AG04449 (cell line): ENCODE results near the gene TCP11L2.
A peak's percentile ranks its signal among the peaks of the same experiment; 100 is the strongest.

ENCODE experiments used
- CTCF ChIA-PET: fragments of 350-600 bp; formaldehyde crosslinking; extraction: SDS; loops from one replicate; lab custom pipeline; 2021; ENCODE audit warnings: antibody characterized with exemption; lab: Yijun Ruan, JAX
- POLR2A ChIA-PET: fragments of 400-600, 350-600 bp; formaldehyde crosslinking; extraction: SDS; loops from one replicate; lab custom pipeline; 2020; ENCODE audit warnings: antibody characterized with exemption, inconsistent platforms; lab: Yijun Ruan, JAX
- DNase-seq: peaks from one replicate; pipeline ENCODE4 v3.0.0-alpha.2; 2010; ENCODE audit warnings: low read depth, low spot score
- H3K4me3 ChIP-seq: 2 replicates; pipeline ENCODE4 v1.5.1; 2011; ENCODE audit warnings: low read depth, mild to moderate bottlenecking, control low read depth, low read length
- CTCF ChIP-seq: IDR thresholded peaks from one replicate; pipeline ENCODE4 v1.5.1; 2011; ENCODE audit warnings: mild to moderate bottlenecking, moderate library complexity, low read length, control low read depth, inconsistent platforms; ENCODE audit not compliant: insufficient read depth; ENCODE audit errors: missing control alignments

Gene TCP11L2

DNA sequence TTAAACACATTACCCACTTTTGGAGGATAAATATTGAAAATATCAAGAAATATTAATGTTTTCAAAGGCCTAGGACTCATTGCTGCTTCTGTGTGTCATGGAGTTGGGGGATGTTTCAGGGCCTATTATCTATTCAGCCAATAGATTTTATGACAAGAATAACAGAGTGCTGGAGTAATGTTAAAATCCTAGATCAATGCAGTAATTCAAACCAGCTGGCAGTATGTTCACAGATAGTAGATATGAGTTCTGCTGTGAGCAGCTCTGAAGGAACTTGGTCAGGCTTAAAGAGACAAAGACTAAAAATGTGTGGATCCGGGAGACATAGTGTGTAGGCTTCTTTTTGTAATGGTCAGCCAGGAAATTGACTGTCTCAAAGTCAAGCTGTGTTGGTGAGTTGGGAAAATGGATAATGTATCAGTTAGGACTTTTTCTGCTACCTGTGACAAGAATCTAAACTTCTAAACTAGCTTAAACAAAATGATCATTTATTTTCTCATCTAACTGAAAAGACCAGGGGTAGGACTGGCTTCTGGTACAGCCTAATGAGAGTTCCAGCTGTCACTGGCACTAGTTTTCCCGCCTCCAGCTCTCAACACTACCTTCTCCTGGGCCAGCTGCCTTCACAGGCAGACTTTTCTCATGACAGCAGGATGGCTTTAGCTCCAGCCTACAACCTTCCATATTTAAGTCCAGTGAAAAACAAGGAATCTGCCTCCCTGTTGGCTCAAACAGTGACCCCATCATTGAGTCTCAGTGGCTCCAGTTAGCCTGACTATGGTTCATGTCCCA is 38.7 kb downstream of the TCP11L2 start:
- no peak overlapping the region for H3K4me3 ChIP-seq
- POLR2A ChIA-PET = interaction anchor here (0.8 kb wide), 1 partner anchor 17 kb away, joined by 3 read pairs; no protein-coding TSS in a partner anchor
- CTCF ChIA-PET = interaction anchor here (0.7 to 7.0 kb wide), 3 partner anchors 9 to 109 kb away, joined by 3 to 88 read pairs (median 4); partner anchors contain the start of gene POLR3B
- DNase-seq = no peak
- no peak for TF ChIP-seq CTCF

- ChIA-PET POLR2A (no interaction called here), CTCF (interaction anchor here (0.8 to 7.0 kb wide), 2 partner anchors 13 to 116 kb away, joined by 3 to 88 read pairs; partner anchors contain the start of gene POLR3B)
These were observed 40.1 kb downstream of the TCP11L2 start for GRCh38 chr12:106342397-106343213.

GRCh38 chr12:106343214-106343528 is 40.6 kb downstream of the TCP11L2 start:
- no peak for TF ChIP-seq CTCF
- no peak for DNase-seq
- ChIA-PET CTCF (interaction anchor here (0.8 to 7.0 kb wide), 2 partner anchors 12 to 116 kb away, joined by 3 to 88 read pairs; partner anchors contain the start of gene POLR3B), POLR2A (no interaction called here)
- no peak overlapping the region for H3K4me3 ChIP-seq

More at GRCh38 chr12:106342397-106343213, 40.1 kb downstream of the TCP11L2 start:
- no peak overlapping the region for H3K4me3 ChIP-seq
- DNase-seq = no peak
- TF ChIP-seq CTCF = no peak

DNA sequence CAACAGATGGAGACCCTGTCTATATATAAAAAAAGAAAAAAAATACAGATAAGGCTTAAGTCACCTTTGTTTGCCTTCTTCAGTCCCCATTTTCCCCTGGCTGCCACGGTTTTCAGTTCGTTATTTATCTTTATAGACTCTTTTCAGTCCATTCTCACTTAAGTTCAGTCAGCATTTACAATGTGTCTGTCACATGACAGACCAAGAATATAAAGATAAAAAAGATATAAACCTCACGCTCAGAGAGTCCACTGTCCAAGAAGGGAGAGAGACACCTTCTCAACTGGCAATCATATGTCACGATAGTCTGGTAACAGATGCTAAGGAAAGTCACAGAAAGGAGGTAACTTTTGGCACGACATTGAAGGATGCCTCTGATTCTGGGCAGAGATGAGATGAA is 41.6 kb downstream of the TCP11L2 start:
- H3K4me3 ChIP-seq = no peak overlapping the region
- POLR2A ChIA-PET = no interaction called here
- TF ChIP-seq CTCF = no peak
- CTCF ChIA-PET = interaction anchor here (2.9 to 7.0 kb wide), 2 partner anchors 12 to 117 kb away, joined by 28 to 88 read pairs; partner anchors contain the start of gene POLR3B
- no peak for DNase-seq

- ChIA-PET POLR2A (interaction anchor here (2.0 kb wide), 1 partner anchor 12 kb away, joined by 5 read pairs; the partner anchor contains the start of gene POLR3B), CTCF (interaction anchor here (0.8 to 7.0 kb wide), 7 partner anchors 10 to 573 kb away, joined by 3 to 88 read pairs (median 5); partner anchors contain the start of gene POLR3B)
- DNase-seq = no peak
- TF ChIP-seq CTCF = peak; percentile 49
- no peak overlapping the region for H3K4me3 ChIP-seq
These were observed 43.2 kb downstream of the TCP11L2 start for GRCh38 chr12:106345746-106346145.

- no peak for DNase-seq
- H3K4me3 ChIP-seq = no peak overlapping the region
- TF ChIP-seq CTCF = no peak
- ChIA-PET POLR2A (no interaction called here), CTCF (interaction anchor here (1.3 to 3.5 kb wide), 4 partner anchors 9 to 571 kb away, joined by 3 to 27 read pairs (median 4); partner anchors contain the start of gene POLR3B)
These were observed 45.9 kb downstream of the TCP11L2 start for GRCh38 chr12:106348411-106348810.
